HG03565 (cell line): ENCODE results near the gene SMOC2.
"Not testable (repeated sequence)": the region's sequence is repeated elsewhere in the genome, so short reads cannot be mapped to it uniquely, and the experiment has no call there.

Experiments
- ATAC-seq: cut with Tn5 transposase; IDR thresholded peaks from one replicate; pipeline ENCODE4 v1.9.1; 2021; ENCODE audit warnings: mild to moderate bottlenecking, moderate library complexity; ENCODE audit not compliant: unreplicated experiment

SMOC2 gene

GRCh38 chr6:168699631-168700295 lies 258.8 kb downstream of the SMOC2 start:
- no peak for ATAC-seq

- no peak for ATAC-seq
These were observed 259.9 kb downstream of the SMOC2 start for GRCh38 chr6:168700880-168701279.

DNA sequence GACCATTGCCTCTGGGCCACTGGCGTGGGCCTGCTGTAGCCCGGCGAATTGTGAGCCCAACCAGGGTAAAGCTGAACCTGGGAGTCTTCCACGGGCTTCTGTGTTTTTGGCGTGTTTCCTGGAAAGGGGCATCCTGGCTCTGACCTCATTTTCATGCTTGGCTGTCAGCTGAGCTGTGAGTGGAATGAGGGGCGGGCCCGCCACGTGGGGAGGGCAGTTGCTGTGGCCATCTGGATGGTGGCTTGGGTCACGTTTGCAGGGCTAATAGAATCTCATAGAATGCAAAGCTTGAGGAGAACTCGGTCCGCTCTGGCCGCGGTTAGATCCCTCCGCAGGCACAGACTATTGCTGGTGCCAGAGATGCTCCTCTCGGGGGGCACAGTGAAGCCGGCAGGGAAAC lies 263.0 kb downstream of the SMOC2 start:
- no peak for ATAC-seq

- no peak for ATAC-seq
These were observed 263.7 kb downstream of the SMOC2 start for GRCh38 chr6:168704678-168705077.

GRCh38 chr6:168705271-168705670 lies 264.3 kb downstream of the SMOC2 start:
- ATAC-seq: not testable (repeated sequence)

DNA sequence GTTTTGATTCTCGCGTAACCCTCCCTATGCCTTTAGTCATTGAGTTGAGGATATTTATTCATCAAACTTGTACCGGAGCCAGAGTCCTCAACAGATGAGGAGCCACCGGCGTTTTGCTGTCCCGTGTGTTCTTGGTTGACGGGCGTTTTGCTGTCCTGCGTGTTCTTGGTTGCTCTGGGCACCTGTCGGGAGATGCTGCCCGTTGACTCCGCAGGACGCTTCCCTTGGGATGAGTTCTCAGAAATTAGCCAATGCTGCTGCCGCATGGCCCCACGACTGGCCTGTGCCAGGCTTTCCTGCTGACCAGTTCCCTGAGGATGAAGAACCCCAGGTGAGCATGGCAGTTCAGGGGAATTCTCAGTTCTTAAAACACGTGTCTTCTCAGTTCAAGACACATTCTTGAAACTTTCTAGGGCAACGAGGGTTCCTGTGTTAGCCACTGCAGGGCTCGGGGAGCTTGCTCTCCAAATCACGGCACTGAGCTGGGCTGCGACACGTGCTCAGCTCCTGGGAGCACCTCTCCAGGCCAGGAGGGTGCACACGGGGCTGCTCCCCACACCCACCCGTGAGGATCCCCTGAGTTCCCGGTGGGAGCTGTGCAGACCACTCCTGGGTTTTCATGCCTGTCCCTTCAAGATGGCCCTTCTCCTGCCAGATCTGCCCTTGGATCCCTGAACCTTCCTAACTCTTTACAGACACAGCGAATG lies 265.6 kb downstream of the SMOC2 start:
- no peak for ATAC-seq

- no peak for ATAC-seq
These were observed 267.5 kb downstream of the SMOC2 start for GRCh38 chr6:168708526-168708925.

DNA sequence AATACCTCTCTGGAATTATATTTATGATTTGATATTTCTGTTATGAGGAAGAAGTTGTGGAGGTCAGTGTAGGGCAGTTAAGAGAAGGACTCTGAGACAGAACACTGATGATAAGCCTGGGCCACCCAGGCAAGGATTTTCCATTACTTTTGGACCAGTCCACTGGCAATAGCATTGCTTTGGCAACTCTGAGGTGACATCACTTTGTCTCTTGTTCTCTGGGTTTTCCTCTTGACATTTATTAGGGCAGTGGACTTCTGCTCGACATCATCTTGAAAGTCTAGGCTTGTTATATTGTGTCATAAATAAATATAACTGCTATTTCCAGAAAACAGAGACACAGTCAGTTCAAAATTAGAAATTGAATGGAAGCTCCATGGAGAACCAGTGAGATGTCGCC lies 268.0 kb downstream of the SMOC2 start:
- ATAC-seq: no peak

- no peak for ATAC-seq
These were observed 268.4 kb downstream of the SMOC2 start for GRCh38 chr6:168709390-168709789.

GRCh38 chr6:168709991-168710390 lies 269.0 kb downstream of the SMOC2 start:
- no peak for ATAC-seq

- ATAC-seq: no peak
These were observed 270.2 kb downstream of the SMOC2 start for GRCh38 chr6:168711049-168711640.

DNA sequence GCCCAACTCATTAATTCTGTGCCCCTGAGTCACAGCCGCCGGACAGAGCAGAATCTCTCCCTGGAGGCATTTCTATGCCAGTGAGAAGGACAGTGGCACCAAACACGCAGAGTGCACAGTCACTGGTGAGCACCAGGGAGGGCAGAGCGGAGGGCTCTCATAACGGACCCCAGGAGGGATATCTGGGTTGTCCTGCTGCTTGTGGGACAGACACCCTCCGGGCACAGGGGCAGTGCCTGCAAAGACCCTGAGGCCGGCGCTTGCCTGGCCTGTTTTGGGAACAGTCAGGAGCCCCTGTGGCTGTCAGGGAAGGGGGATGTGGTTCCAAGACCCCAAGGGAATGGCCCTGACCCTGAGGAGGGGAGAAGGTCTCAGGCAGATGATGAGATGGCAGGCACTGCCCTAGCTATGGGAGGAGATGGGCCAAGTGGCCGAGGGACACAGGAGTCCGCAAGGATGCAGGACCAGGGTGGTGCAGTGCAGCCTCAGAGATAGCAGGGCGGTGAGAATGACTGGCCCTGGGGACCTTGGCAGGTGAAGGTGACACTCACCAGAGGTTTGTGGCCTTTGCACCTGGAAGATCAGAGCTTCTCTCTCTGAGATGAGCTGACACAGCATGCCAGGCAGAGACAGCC lies 270.8 kb downstream of the SMOC2 start:
- ATAC-seq: no peak

- no peak for ATAC-seq
These were observed 272.0 kb downstream of the SMOC2 start for GRCh38 chr6:168712993-168713392.

DNA sequence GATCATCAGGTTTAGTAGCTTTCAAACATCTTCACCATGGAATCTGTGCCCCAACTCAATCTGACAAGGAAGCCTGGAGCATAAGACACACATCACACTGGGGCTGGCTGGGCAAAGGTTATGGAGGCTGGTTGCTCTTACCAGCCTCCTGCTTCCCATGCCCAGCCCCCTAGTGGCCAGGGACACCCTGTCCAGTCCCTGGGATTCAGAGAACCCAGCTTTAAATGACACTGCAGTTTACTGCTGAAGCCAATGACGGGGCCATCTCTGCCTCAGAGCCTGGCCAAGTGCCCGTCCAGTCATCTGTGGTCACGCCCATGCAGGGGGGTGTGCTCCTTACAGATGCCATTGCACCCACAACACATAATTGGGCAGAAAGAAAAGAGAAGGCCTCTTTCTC lies 272.9 kb downstream of the SMOC2 start:
- no peak for ATAC-seq

GRCh38 chr6:168714547-168715260 lies 273.7 kb downstream of the SMOC2 start:
- no peak for ATAC-seq

DNA sequence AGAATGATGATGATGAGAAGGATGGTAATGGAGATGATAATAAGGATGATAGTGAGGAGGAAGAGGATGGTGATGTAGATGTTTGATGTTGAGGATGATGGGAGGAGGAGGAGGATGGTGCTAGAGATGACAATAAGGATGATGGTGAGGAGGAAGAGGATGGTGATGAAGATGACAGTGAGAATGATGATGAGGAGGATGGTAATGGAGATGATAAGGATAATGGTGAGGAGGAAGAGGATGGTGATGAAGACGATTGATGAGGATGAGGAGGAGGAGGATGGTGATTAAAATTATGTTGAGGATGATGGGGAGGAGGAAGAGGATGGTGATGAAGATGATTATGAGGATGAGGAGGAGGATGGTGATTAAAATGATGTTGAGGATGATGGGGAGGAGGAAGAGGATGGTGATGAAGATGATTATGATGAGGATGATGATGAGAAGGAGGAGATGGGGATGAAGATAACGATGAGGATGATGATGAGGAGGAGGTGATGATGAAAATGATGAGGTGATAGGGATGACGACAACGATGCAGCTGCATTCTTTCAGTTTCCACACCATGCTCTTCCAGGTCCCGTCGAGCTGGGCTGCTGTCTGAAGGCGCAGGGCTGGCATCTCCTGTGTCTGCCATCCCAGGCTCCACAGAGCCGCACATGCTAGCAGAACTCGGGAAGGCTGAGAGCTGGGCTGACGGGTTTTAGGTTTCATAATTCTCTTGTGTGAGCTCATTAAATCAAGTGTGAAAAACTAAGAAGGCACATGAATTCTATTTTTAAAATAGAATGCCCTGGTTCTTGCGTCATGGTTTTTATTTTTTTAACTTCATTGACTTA lies 274.9 kb downstream of the SMOC2 start:
- no peak for ATAC-seq

DNA sequence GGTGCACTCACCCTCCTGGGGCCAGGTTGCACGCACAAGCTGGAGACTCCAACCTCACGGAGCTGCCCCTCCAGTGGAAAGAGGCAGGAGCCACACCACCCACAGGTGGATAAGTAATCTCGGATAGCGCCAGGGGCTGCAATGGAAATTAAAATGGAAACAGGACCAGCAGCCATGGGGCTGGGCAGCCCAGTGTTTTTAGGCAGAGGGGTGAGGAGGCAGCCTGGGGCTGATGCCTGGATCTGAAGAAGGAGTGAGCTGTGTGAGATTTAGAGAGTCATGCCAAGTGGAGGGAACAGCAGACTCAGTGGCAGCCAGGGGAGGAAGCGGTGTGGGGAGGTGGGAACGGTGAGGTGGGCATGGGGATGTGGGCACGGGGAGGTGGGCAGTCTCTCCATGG lies 275.6 kb downstream of the SMOC2 start:
- no peak for ATAC-seq

DNA sequence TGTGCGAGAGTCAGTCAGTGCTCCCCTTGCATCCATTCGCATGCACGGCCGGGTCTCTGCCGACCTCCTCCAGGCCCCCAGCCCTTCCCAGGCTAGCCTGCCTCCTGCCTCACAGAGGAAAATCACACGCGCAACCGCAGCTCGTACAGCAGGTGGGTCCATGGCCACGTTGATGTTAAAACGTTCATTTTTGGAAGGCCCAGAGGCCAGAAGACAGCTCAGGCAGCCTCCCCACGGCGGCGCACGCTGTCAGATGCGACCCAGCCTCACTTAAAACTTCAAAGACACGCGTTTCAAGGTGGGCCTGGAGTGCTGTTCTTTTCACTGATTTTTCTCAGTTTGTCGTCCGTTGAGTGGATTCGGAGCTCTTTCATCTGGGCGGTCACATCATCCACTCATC lies 276.5 kb downstream of the SMOC2 start:
- ATAC-seq: no peak
